ENCODE data around the gene EPB41L5. TPM values are rescaled to one million over a fixed set of nuclear protein-coding genes. Genes with fewer than 3 reads are reported as not detected.

EPB41L5 gene
- total and polyA plus RNA-seq, 2 donors (not counting 3 experiments of a cell fraction or from before 2014, with no cell fraction given), result 8.4 to 13.6 TPM

- no peaks in the 10 kb centered on the region for H3K27me3 ChIP-seq (ENCODE audit: control insufficient read depth in 2 of 2, insufficient read depth in 2 of 2, low read length in 2 of 2)
- intact Hi-C loops (cut with micrococcal nuclease), result no loop called here
- no peak overlapping the region for H2AFZ ChIP-seq (ENCODE audit: low read depth, low read length)
- CTCF ChIA-PET, result interaction anchor here (0.8 to 2.2 kb wide), 4 partner anchors 9 to 57 kb away, joined by 3 to 8 read pairs (median 4); no protein-coding TSS in a partner anchor
- no peaks in the 10 kb centered on the region for H3K9me3 ChIP-seq (replicated peaks; ENCODE audit: control insufficient read depth, insufficient read depth, low read length)
- no peak overlapping the region for H3K9ac ChIP-seq (replicated peaks; ENCODE audit: extremely low read depth, insufficient read depth, low read length)
- H4K20me1 ChIP-seq (replicated peaks; ENCODE audit: control insufficient read depth, extremely low read depth, insufficient read depth, low read length), result no peaks in the 10 kb centered on the region
- no peak overlapping the region for H3K27ac ChIP-seq (ENCODE audit: insufficient read depth, low read depth, low read length)
- no peaks in the 10 kb centered on the region for H3K4me1 ChIP-seq (ENCODE audit: control insufficient read depth, extremely low read depth, insufficient read depth, low read length)
- no TSS peak for BruUV-seq (replicated peaks)
- H3K79me2 ChIP-seq (ENCODE audit: control insufficient read depth, insufficient read depth, low read length), result no peaks in the 10 kb centered on the region
- dilution Hi-C loops (cut with MboI; ENCODE audit: extremely low pct_ligation_motif_present, low sequenced_read_pairs), result no loop called here
- H3K36me3 ChIP-seq (ENCODE audit: control insufficient read depth in 2 of 2, extremely low read depth in 1 of 2, insufficient read depth in 2 of 2, low read length in 2 of 2), result no peaks in the 10 kb centered on the region
- H3K4me2 ChIP-seq (ENCODE audit: insufficient read depth, low read length), result no peak overlapping the region
- TF ChIP-seq POLR2AphosphoS5 (IDR thresholded peaks at IDR 0.05; ENCODE audit: insufficient read depth, low read depth, low read length), result no peak
- no peak for TF ChIP-seq POLR2A (IDR thresholded peaks at IDR 0.05; ENCODE audit: low read depth, low read length)
- TF ChIP-seq CTCF (IDR thresholded peaks at IDR 0.05; ENCODE audit: extremely low read depth in 1 of 2, insufficient read depth in 1 of 2, low read depth in 1 of 2, low read length in 2 of 2), result no peak
- POLR2A ChIA-PET, result no interaction called here
- no peak for FAIRE-seq
- no peak overlapping the region for H3K4me3 ChIP-seq (replicated peaks in 1 of 3; ENCODE audit: insufficient read depth in 1 of 3, low read depth in 1 of 3, low read length in 3 of 3)
- no peak for DNase-seq (ENCODE audit: low read depth, low spot score)
- H3K9me1 ChIP-seq (replicated peaks; ENCODE audit: control insufficient read depth, extremely low read depth, insufficient read depth, low read length), result no peaks in the 10 kb centered on the region
Observed at GRCh38 chr2:120118018-120118417, 105.1 kb downstream of the EPB41L5 start.

- H3K27me3 ChIP-seq (ENCODE audit: control insufficient read depth in 2 of 2, insufficient read depth in 2 of 2, low read length in 2 of 2), result no peaks in the 10 kb centered on the region
- H3K27ac ChIP-seq (ENCODE audit: insufficient read depth, low read depth, low read length), result no peak overlapping the region
- H3K4me3 ChIP-seq (replicated peaks in 1 of 3; ENCODE audit: insufficient read depth in 1 of 3, low read depth in 1 of 3, low read length in 3 of 3), result no peak overlapping the region
- intact Hi-C loops (cut with micrococcal nuclease) (no loop called here), dilution Hi-C loops (cut with MboI; ENCODE audit: extremely low pct_ligation_motif_present, low sequenced_read_pairs) (no loop called here)
- no peaks in the 10 kb centered on the region for H3K36me3 ChIP-seq (ENCODE audit: control insufficient read depth in 2 of 2, extremely low read depth in 1 of 2, insufficient read depth in 2 of 2, low read length in 2 of 2)
- no peak for TF ChIP-seq MYC (IDR thresholded peaks at IDR 0.05; ENCODE audit: low read depth, low read length)
- TF ChIP-seq JUN (IDR thresholded peaks at IDR 0.05; ENCODE audit: borderline replicate concordance, insufficient read depth, insufficient read length, low read depth), result no peak
- TF ChIP-seq POLR2AphosphoS5 (IDR thresholded peaks at IDR 0.05; ENCODE audit: insufficient read depth, low read depth, low read length), result no peak
- TF ChIP-seq FOS (IDR thresholded peaks at IDR 0.05; ENCODE audit: borderline replicate concordance, insufficient read depth, low read length), result no peak
- TF ChIP-seq, protein P1, sequence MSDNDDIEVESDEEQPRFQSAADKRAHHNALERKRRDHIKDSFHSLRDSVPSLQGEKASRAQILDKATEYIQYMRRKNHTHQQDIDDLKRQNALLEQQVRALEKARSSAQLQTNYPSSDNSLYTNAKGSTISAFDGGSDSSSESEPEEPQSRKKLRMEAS (IDR thresholded peaks at IDR 0.05; ENCODE audit: insufficient read depth, insufficient read length), result no peak
- no peak for TF ChIP-seq CTCF (IDR thresholded peaks at IDR 0.05; ENCODE audit: extremely low read depth in 1 of 2, insufficient read depth in 1 of 2, low read depth in 1 of 2, low read length in 2 of 2)
- no peak for TF ChIP-seq POLR2A (IDR thresholded peaks at IDR 0.05; ENCODE audit: low read depth, low read length)
- no peak for TF ChIP-seq GATA2 (IDR thresholded peaks at IDR 0.05; ENCODE audit: insufficient read depth, insufficient read length, low read depth, low read length)
- TF ChIP-seq EZH2 (IDR thresholded peaks at IDR 0.05; ENCODE audit: borderline replicate concordance, low read depth, low read length, severe bottlenecking), result no peak
- FAIRE-seq, result no peak
- no TSS peak for BruUV-seq (replicated peaks)
- no peak overlapping the region for H3K9ac ChIP-seq (replicated peaks; ENCODE audit: extremely low read depth, insufficient read depth, low read length)
- H3K79me2 ChIP-seq (ENCODE audit: control insufficient read depth, insufficient read depth, low read length), result no peaks in the 10 kb centered on the region
- no peak overlapping the region for H2AFZ ChIP-seq (ENCODE audit: low read depth, low read length)
- ChIA-PET CTCF (interaction anchor here (1.3 to 2.7 kb wide), 3 partner anchors 9 to 56 kb away, joined by 4 to 13 read pairs (median 8); no protein-coding TSS in a partner anchor), POLR2A (no interaction called here)
- H4K20me1 ChIP-seq (replicated peaks; ENCODE audit: control insufficient read depth, extremely low read depth, insufficient read depth, low read length), result no peaks in the 10 kb centered on the region
- no peaks in the 10 kb centered on the region for H3K4me1 ChIP-seq (ENCODE audit: control insufficient read depth, extremely low read depth, insufficient read depth, low read length)
- no peaks in the 10 kb centered on the region for H3K9me1 ChIP-seq (replicated peaks; ENCODE audit: control insufficient read depth, extremely low read depth, insufficient read depth, low read length)
- no peaks in the 10 kb centered on the region for H3K9me3 ChIP-seq (replicated peaks; ENCODE audit: control insufficient read depth, insufficient read depth, low read length)
- no peak overlapping the region for H3K4me2 ChIP-seq (ENCODE audit: insufficient read depth, low read length)
- DNase-seq (ENCODE audit: low read depth, low spot score), result no peak
Observed at GRCh38 chr2:120118471-120118870, 105.6 kb downstream of the EPB41L5 start.
